ENCODE results near the gene PPME1.

GRCh38 chr11:74212533-74212932, 41.4 kb downstream of the PPME1 start:
- TF ChIP-seq, protein P1, sequence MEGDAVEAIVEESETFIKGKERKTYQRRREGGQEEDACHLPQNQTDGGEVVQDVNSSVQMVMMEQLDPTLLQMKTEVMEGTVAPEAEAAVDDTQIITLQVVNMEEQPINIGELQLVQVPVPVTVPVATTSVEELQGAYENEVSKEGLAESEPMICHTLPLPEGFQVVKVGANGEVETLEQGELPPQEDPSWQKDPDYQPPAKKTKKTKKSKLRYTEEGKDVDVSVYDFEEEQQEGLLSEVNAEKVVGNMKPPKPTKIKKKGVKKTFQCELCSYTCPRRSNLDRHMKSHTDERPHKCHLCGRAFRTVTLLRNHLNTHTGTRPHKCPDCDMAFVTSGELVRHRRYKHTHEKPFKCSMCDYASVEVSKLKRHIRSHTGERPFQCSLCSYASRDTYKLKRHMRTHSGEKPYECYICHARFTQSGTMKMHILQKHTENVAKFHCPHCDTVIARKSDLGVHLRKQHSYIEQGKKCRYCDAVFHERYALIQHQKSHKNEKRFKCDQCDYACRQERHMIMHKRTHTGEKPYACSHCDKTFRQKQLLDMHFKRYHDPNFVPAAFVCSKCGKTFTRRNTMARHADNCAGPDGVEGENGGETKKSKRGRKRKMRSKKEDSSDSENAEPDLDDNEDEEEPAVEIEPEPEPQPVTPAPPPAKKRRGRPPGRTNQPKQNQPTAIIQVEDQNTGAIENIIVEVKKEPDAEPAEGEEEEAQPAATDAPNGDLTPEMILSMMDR (IDR thresholded peaks at IDR 0.05; ENCODE audit: low read depth, low read length, poor library complexity, severe bottlenecking), result no peak
- no peak for TF ChIP-seq EZH2phosphoT487 (IDR thresholded peaks at IDR 0.05; ENCODE audit: borderline replicate concordance, low read length)
